Parathyroid adenoma (tissue), 2 donors: ENCODE measurements around the gene PIEZO2.
"Not testable (repeated sequence)": the region's sequence is repeated elsewhere in the genome, so short reads cannot be mapped to it uniquely, and the experiment has no call there.

ENCODE experiments used
- H2AFZ ChIP-seq: fragments of 300-600 bp; sonication (generic); one replicate; pipeline ENCODE4 v1.7.0; 2017; ENCODE audit warnings: antibody characterized with exemption, mild to moderate bottlenecking
- H3K27ac ChIP-seq: fragments of 300-600 bp; sonication (generic); one replicate; pipeline ENCODE4 v1.7.0; 2017
- H3K27me3 ChIP-seq: fragments of 300-600 bp; sonication (generic); one replicate; pipeline ENCODE4 v1.7.0; 2017; ENCODE audit warnings: low read length; ENCODE audit not compliant: control insufficient read depth, insufficient read depth
- H3K36me3 ChIP-seq: fragments of 300-600 bp; sonication (generic); one replicate; pipeline ENCODE4 v1.7.0; 2017; ENCODE audit warnings: low read length; ENCODE audit not compliant: control insufficient read depth, insufficient read depth
- H3K4me1 ChIP-seq: fragments of 300-600 bp; sonication (generic); one replicate; pipeline ENCODE4 v1.7.0; 2017; ENCODE audit warnings: control low read depth
- H3K4me2 ChIP-seq: fragments of 300-600 bp; sonication (generic); one replicate; pipeline ENCODE4 v1.7.0; 2017; ENCODE audit warnings: low read length
- H3K4me3 ChIP-seq: fragments of 300-600 bp; sonication (generic); one replicate; pipeline ENCODE4 v1.7.0; 2017; ENCODE audit warnings: low read depth, low read length
- H3K79me2 ChIP-seq: fragments of 300-600 bp; sonication (generic); one replicate; pipeline ENCODE4 v1.7.0; 2017; ENCODE audit warnings: control low read depth
- H3K9ac ChIP-seq: fragments of 300-600 bp; sonication (generic); one replicate; pipeline ENCODE4 v1.7.0; 2017; ENCODE audit warnings: mild to moderate bottlenecking
- H3K9me3 ChIP-seq: fragments of 300-600 bp; sonication (generic); one replicate; pipeline ENCODE4 v1.7.0; 2017; ENCODE audit warnings: low read length; ENCODE audit not compliant: control insufficient read depth
- CTCF ChIP-seq: fragments of 300-600 bp; sonication (generic); IDR thresholded peaks from one replicate; pipeline ENCODE4 v1.7.0; 2017; ENCODE audit warnings: antibody characterized with exemption, mild to moderate bottlenecking
- donor health status: primary hyperparathyroidism.

PIEZO2 gene

GRCh38 chr18:10926621-10927161 lies 222.7 kb downstream of the PIEZO2 start:
- no peak overlapping the region for H3K4me3 ChIP-seq
- no peaks in the 10 kb centered on the region for H3K79me2 ChIP-seq
- H3K9ac ChIP-seq: no peak overlapping the region
- H3K4me1 ChIP-seq: no peaks in the 10 kb centered on the region
- no peaks in the 10 kb centered on the region for H3K36me3 ChIP-seq
- no peaks in the 10 kb centered on the region for H3K9me3 ChIP-seq
- TF ChIP-seq CTCF: no peak
- H2AFZ ChIP-seq: no peak overlapping the region
- no peak overlapping the region for H3K4me2 ChIP-seq
- H3K27ac ChIP-seq: peak overlapping the region; percentile 44
- H3K27me3 ChIP-seq: no peaks in the 10 kb centered on the region

GRCh38 chr18:10924290-10924689 lies 225.1 kb downstream of the PIEZO2 start:
- no peaks in the 10 kb centered on the region for H3K27me3 ChIP-seq
- H3K9ac ChIP-seq: no peak overlapping the region
- no peaks in the 10 kb centered on the region for H3K4me1 ChIP-seq
- H3K79me2 ChIP-seq: no peaks in the 10 kb centered on the region
- no peaks in the 10 kb centered on the region for H3K36me3 ChIP-seq
- no peak overlapping the region for H3K4me2 ChIP-seq
- no peak for TF ChIP-seq CTCF
- H2AFZ ChIP-seq: no peak overlapping the region
- no peak overlapping the region for H3K27ac ChIP-seq
- H3K9me3 ChIP-seq: no peaks in the 10 kb centered on the region
- H3K4me3 ChIP-seq: no peak overlapping the region

- Histone ChIP-seq H3K36me3 (no peaks in the 10 kb centered on the region), H3K4me2 (no peak overlapping the region), H2AFZ (no peak overlapping the region), H3K9me3 (no peaks in the 10 kb centered on the region), H3K4me1 (no peaks in the 10 kb centered on the region), H3K27me3 (no peaks in the 10 kb centered on the region), H3K9ac (no peak overlapping the region), H3K27ac (no peak overlapping the region), H3K4me3 (no peak overlapping the region), H3K79me2 (no peaks in the 10 kb centered on the region)
- TF ChIP-seq CTCF: no peak
These were observed 225.8 kb downstream of the PIEZO2 start for GRCh38 chr18:10923551-10924070.

- no peaks in the 10 kb centered on the region for H3K79me2 ChIP-seq
- H3K27me3 ChIP-seq: no peaks in the 10 kb centered on the region
- H3K27ac ChIP-seq: no peak overlapping the region
- H3K4me3 ChIP-seq: no peak overlapping the region
- no peaks in the 10 kb centered on the region for H3K9me3 ChIP-seq
- no peak for TF ChIP-seq CTCF
- H3K36me3 ChIP-seq: no peaks in the 10 kb centered on the region
- no peak overlapping the region for H3K4me2 ChIP-seq
- H3K9ac ChIP-seq: no peak overlapping the region
- H3K4me1 ChIP-seq: no peaks in the 10 kb centered on the region
- H2AFZ ChIP-seq: no peak overlapping the region
These were observed 226.2 kb downstream of the PIEZO2 start for GRCh38 chr18:10923141-10923540.

- not testable (repeated sequence) for H2AFZ ChIP-seq, H3K36me3 ChIP-seq, H3K9me3 ChIP-seq, H3K27ac ChIP-seq, H3K4me1 ChIP-seq, H3K27me3 ChIP-seq, H3K4me2 ChIP-seq, H3K79me2 ChIP-seq, H3K4me3 ChIP-seq, H3K9ac ChIP-seq
These were observed 226.7 kb downstream of the PIEZO2 start for GRCh38 chr18:10922712-10923111.

GRCh38 chr18:10920309-10920708 lies 229.1 kb downstream of the PIEZO2 start:
- not testable (repeated sequence) for H3K36me3 ChIP-seq, H3K9ac ChIP-seq, H3K9me3 ChIP-seq, H3K4me3 ChIP-seq, H3K27me3 ChIP-seq, H3K79me2 ChIP-seq, H3K4me2 ChIP-seq, H3K4me1 ChIP-seq, H2AFZ ChIP-seq, H3K27ac ChIP-seq
